Neutrophil (primary cell): ENCODE data around the gene ZNF382.

Experiments used
- H3K27ac ChIP-seq: fragments of 200-600 bp; sonication (generic); 2 replicates; pipeline ENCODE4 v1.5.1; 2016; ENCODE audit warnings: mild to moderate bottlenecking, moderate library complexity
- H3K27me3 ChIP-seq: fragments of 200-600 bp; sonication (generic); 2 replicates; pipeline ENCODE4 v1.6.0; 2016; ENCODE audit warnings: mild to moderate bottlenecking
- H3K36me3 ChIP-seq: fragments of 200-600 bp; sonication (generic); 2 replicates; pipeline ENCODE4 v1.5.1; 2017
- H3K4me1 ChIP-seq, 2 experiments: fragments of 200-600 bp in 1 of 2; sonication (generic) in 1 of 2; 1 replicate in 1 of 2; 2 replicates in 1 of 2; pipeline versions ENCODE4 v1.5.1 to v1.6.1; 2013 to 2016; ENCODE audit warnings: low read depth in 1 of 2, low read length in 1 of 2, mild to moderate bottlenecking in 1 of 2, moderate library complexity in 1 of 2; ENCODE audit not compliant: control insufficient read depth in 1 of 2, insufficient read depth in 1 of 2
- H3K4me3 ChIP-seq, 2 experiments: fragments of 200-600 bp in 1 of 2; sonication (generic) in 1 of 2; 1 replicate in 1 of 2; 2 replicates in 1 of 2; pipeline ENCODE4 v1.5.1; 2013 to 2016; ENCODE audit warnings: low read depth in 1 of 2, low read length in 1 of 2, mild to moderate bottlenecking in 1 of 2, moderate library complexity in 1 of 2
- H3K9me3 ChIP-seq: fragments of 200-600 bp; sonication (generic); 2 replicates; pipeline ENCODE4 v1.5.1; 2016
- TF ChIP-seq, protein P1 (sequence below): fragments of 200-600 bp; sonication (generic); IDR thresholded peaks from 2 replicates; pipeline ENCODE4 v1.5.1; 2016; ENCODE audit warnings: antibody characterized with exemption

Gene ZNF382

DNA sequence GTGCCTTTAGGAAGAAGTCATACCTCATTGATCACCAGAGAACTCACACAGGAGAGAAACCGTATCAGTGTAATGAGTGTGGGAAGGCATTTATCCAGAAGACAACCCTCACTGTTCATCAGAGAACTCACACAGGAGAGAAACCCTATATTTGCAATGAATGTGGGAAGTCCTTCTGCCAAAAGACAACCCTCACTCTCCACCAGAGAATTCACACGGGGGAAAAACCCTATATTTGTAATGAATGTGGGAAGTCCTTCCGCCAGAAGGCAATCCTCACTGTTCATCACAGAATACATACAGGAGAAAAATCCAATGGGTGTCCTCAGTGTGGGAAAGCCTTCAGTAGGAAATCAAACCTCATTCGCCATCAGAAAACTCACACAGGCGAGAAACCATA, 21.9 kb downstream of the ZNF382 start:
- TF ChIP-seq, protein P1, sequence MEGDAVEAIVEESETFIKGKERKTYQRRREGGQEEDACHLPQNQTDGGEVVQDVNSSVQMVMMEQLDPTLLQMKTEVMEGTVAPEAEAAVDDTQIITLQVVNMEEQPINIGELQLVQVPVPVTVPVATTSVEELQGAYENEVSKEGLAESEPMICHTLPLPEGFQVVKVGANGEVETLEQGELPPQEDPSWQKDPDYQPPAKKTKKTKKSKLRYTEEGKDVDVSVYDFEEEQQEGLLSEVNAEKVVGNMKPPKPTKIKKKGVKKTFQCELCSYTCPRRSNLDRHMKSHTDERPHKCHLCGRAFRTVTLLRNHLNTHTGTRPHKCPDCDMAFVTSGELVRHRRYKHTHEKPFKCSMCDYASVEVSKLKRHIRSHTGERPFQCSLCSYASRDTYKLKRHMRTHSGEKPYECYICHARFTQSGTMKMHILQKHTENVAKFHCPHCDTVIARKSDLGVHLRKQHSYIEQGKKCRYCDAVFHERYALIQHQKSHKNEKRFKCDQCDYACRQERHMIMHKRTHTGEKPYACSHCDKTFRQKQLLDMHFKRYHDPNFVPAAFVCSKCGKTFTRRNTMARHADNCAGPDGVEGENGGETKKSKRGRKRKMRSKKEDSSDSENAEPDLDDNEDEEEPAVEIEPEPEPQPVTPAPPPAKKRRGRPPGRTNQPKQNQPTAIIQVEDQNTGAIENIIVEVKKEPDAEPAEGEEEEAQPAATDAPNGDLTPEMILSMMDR: no peak
- no peaks in the 10 kb centered on the region for H3K27me3 ChIP-seq
- no peak overlapping the region for H3K4me3 ChIP-seq
- no peaks in the 10 kb centered on the region for H3K36me3 ChIP-seq
- no peak overlapping the region for H3K27ac ChIP-seq
- H3K9me3 ChIP-seq: peaks cover 62% of the 10 kb centered on the region
- H3K4me1 ChIP-seq: no peaks in the 10 kb centered on the region

DNA sequence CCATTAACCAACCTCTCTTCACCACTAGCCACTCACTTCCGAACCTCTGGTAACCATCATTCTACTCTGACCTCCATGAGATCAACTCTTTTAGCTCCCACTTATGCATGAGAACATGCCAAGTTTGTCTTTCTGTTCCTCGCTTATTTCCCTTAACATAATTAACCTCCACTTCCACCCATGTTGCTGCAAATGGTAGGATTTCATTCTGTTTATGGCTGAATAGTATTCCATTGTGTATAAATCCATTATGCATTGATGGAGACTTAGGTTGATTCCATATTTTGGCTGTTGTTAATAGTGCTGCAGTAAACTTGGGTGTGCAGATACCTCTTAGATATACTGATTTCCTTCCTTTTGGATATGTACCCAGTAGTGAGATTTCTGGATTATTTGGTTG, 30.2 kb downstream of the ZNF382 start:
- H3K27ac ChIP-seq: no peak overlapping the region
- H3K36me3 ChIP-seq: no peaks in the 10 kb centered on the region
- TF ChIP-seq, protein P1: no peak
- H3K4me1 ChIP-seq: no peaks in the 10 kb centered on the region
- no peaks in the 10 kb centered on the region for H3K27me3 ChIP-seq
- H3K9me3 ChIP-seq: peaks cover 55% of the 10 kb centered on the region
- H3K4me3 ChIP-seq: no peak overlapping the region

DNA sequence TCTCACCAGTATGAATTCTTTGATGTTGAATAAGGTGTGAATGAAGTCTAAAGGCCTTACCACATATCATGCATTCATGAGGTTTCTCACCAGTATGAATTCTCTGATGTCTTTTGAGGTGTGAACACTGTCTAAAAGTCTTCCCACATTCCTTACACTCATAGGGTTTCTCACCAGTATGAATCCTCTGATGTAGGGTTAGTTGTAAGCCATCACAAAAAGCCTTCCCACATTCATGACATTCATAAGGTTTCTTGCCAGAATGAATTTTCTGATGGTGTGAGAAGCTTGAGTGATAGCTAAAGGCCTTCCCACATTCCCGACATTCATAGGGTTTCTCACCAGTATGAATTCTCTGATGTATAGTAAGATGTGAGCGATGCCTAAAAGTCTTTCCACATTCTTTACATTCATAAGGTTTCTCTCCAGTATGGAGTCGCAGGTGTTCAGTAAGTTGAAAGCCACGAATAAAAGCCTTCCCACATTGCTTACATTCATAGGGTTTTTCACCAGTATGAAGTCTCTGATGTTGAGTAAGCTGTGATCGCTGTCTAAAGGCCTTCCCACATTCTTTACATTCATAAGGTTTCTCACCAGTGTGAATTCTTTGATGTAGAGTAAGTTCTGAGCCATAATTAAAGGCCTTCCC, 33.9 kb downstream of the ZNF382 start:
- Histone ChIP-seq H3K27ac (no peak overlapping the region), H3K4me1 (no peaks in the 10 kb centered on the region), H3K36me3 (no peaks in the 10 kb centered on the region), H3K9me3 (peaks cover 71% of the 10 kb centered on the region), H3K4me3 (no peak overlapping the region), H3K27me3 (no peaks in the 10 kb centered on the region)
- TF ChIP-seq, protein P1: no peak

DNA sequence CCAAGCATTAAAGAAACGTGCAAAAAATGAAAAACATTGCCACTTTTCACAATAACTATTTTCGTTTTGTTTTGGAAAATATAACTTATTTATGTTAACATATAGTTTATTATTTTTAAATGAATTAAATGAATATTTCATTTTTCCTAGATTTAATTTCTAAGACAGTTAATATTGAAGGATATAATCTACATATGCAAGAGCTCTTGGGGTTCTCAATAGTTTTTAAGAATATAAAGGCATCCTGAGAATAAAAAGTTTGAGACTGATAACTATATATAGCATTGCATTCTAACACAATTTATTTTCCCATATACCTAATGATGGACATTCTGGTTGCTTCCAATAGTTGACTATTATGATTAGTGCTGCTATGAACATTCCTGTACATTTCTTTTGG, 41.6 kb downstream of the ZNF382 start:
- Histone ChIP-seq H3K36me3 (no peaks in the 10 kb centered on the region), H3K27ac (no peak overlapping the region), H3K27me3 (no peaks in the 10 kb centered on the region), H3K4me1 (no peaks in the 10 kb centered on the region), H3K9me3 (peaks cover 33% of the 10 kb centered on the region), H3K4me3 (no peak overlapping the region)
- TF ChIP-seq, protein P1: no peak

DNA sequence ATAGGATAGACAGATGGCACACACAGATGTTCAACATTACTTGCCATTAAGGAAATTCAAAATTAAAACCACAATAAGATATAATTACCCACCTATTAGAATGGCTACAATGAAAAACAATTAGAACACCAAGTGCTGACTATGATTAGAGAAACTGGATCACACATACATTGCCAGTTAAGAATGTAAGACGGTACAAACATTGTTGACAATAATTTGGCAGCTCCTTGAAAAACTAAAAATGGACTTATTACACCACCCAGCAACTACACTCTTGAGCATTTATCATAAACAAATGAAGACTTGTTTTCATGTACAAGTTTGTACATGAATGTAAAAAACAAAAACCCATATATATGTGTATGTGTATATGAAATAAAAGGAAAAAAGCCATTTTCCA, 47.8 kb downstream of the ZNF382 start:
- H3K36me3 ChIP-seq: peaks cover 15% of the 10 kb centered on the region
- peaks cover 27% of the 10 kb centered on the region for H3K9me3 ChIP-seq

More for the DNA sequence above, 47.8 kb downstream of the ZNF382 start:
- Histone ChIP-seq H3K27me3 (no peaks in the 10 kb centered on the region), H3K4me1 (no peaks in the 10 kb centered on the region), H3K27ac (no peak overlapping the region), H3K4me3 (no peak overlapping the region)
- TF ChIP-seq, protein P1: no peak
